C4-2B (cell line): ENCODE measurements around the gene TNPO2.
"Not testable (repeated sequence)": the region's sequence is repeated elsewhere in the genome, so short reads cannot be mapped to it uniquely, and the experiment has no call there.

Experiments
- CTCF ChIP-seq: fragments of 450-650 bp; conservative IDR thresholded peaks from 2 replicates; pipeline ENCODE4 v1.5.1; 2017; ENCODE audit warnings: mild to moderate bottlenecking
- ZFX ChIP-seq: fragments of 450-650 bp; IDR thresholded peaks from 2 replicates; pipeline ENCODE4 v1.6.1; 2017

- TF ChIP-seq CTCF, ZFX: not testable (repeated sequence)
Measured at GRCh38 chr19:12678039-12678438, 45.7 kb downstream of the TNPO2 start.
